ENCODE measurements around the gene STAT5B. TPM values are rescaled to one million over a fixed set of nuclear protein-coding genes. Genes with fewer than 3 reads are reported as not detected.

The STAT5B gene
- polyA plus RNA-seq, 1 donor (not counting 4 experiments of a cell fraction or from before 2014, with no cell fraction given), result 16.1 TPM

DNA sequence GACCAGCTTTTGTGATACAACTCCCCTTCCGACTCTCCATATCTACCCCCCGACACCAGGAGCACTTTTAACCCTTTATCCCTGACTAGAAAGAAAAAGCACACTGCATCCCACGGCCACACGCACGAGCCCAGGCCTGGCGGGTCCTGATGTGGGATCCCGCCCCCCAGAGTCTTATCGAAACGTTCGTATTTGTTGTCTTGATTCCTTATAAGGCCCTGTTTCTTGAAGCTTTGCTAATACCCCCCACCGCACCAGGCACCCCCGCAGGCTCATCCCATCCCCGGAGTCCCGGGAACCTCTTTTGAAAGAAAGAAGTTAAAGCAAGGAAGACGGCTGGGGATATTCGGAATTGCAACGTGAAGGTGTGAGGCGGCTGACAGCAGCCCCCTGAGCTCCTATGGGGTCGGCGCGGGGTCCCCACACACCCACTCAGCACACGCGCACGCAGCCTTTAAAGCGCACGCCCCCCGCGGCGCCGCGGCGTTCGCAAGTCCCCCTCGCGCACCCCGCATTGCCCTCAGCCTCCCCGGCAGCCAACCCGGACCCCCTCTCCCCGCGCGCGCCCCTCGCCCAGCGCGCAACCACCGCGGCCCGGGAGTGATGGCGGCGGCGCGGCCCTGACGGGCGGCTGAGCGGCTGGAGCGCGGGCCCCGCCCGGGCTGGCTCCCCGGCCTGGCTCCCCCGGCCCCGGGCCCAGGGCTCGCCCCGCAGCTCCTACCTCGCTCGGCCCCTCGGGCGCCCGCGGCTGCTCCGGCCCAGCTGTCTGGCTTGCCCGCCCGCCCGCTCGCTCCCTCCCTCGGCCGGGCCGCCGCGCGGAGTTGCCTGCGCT lies 448 bp downstream of the STAT5B start:
- DNase-seq (ENCODE audit: low read depth, low spot score) (no peak), FAIRE-seq (no peak)
- H3K36me3 ChIP-seq (ENCODE audit: control insufficient read depth in 2 of 2, extremely low read depth in 1 of 2, insufficient read depth in 2 of 2, low read length in 2 of 2), result no peaks in the 10 kb centered on the region
- H3K27ac ChIP-seq (ENCODE audit: control insufficient read depth, insufficient read depth, low read length), result no peak overlapping the region
- H3K9ac ChIP-seq (ENCODE audit: control insufficient read depth, extremely low read depth, insufficient read depth, low read length), result peak overlapping the region; percentile 72
- H3K4me1 ChIP-seq (ENCODE audit: control insufficient read depth, extremely low read depth, insufficient read depth, low read length), result peaks cover 15% of the 10 kb centered on the region
- H2AFZ ChIP-seq (ENCODE audit: control insufficient read depth, low read length), result peak overlapping the region; percentile 74
- H4K20me1 ChIP-seq (ENCODE audit: control insufficient read depth, extremely low read depth, insufficient read depth, low read length), result no peaks in the 10 kb centered on the region
- peak overlapping the region; percentile 92 for H3K4me2 ChIP-seq (ENCODE audit: control insufficient read depth, extremely low read depth, insufficient read depth, low read depth, low read length)
- TF ChIP-seq, protein P1, sequence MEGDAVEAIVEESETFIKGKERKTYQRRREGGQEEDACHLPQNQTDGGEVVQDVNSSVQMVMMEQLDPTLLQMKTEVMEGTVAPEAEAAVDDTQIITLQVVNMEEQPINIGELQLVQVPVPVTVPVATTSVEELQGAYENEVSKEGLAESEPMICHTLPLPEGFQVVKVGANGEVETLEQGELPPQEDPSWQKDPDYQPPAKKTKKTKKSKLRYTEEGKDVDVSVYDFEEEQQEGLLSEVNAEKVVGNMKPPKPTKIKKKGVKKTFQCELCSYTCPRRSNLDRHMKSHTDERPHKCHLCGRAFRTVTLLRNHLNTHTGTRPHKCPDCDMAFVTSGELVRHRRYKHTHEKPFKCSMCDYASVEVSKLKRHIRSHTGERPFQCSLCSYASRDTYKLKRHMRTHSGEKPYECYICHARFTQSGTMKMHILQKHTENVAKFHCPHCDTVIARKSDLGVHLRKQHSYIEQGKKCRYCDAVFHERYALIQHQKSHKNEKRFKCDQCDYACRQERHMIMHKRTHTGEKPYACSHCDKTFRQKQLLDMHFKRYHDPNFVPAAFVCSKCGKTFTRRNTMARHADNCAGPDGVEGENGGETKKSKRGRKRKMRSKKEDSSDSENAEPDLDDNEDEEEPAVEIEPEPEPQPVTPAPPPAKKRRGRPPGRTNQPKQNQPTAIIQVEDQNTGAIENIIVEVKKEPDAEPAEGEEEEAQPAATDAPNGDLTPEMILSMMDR (optimal IDR thresholded peaks at IDR 0.05 in 1 of 3, IDR thresholded peaks at IDR 0.05 in 1 of 3, conservative IDR thresholded peaks at IDR 0.05 in 1 of 3; ENCODE audit: extremely low read depth in 1 of 3, insufficient read depth in 2 of 3, low read length in 3 of 3), result no peak
- no peak for TF ChIP-seq EZH2 (IDR thresholded peaks at IDR 0.05; ENCODE audit: low read length)
- H3K9me1 ChIP-seq (ENCODE audit: control insufficient read depth, extremely low read depth, insufficient read depth, low read length), result no peaks in the 10 kb centered on the region
- H3K27me3 ChIP-seq (ENCODE audit: control insufficient read depth, extremely low read depth, insufficient read depth, low read length), result no peaks in the 10 kb centered on the region
- peaks cover 8% of the 10 kb centered on the region for H3K79me2 ChIP-seq (ENCODE audit: control insufficient read depth, insufficient read depth, low read length)
- no peaks in the 10 kb centered on the region for H3K9me3 ChIP-seq (ENCODE audit: control insufficient read depth, low read depth, low read length)
- H3K4me3 ChIP-seq (ENCODE audit: control insufficient read depth in 2 of 3, extremely low read depth in 1 of 3, insufficient read depth in 2 of 3, low read depth in 1 of 3, low read length in 3 of 3), result peak overlapping the region; percentile 73 to 80 (median 75)
- dilution Hi-C loops (cut with MboI; ENCODE audit: extremely low pct_ligation_motif_present, low sequenced_read_pairs), result no loop called here

DNA sequence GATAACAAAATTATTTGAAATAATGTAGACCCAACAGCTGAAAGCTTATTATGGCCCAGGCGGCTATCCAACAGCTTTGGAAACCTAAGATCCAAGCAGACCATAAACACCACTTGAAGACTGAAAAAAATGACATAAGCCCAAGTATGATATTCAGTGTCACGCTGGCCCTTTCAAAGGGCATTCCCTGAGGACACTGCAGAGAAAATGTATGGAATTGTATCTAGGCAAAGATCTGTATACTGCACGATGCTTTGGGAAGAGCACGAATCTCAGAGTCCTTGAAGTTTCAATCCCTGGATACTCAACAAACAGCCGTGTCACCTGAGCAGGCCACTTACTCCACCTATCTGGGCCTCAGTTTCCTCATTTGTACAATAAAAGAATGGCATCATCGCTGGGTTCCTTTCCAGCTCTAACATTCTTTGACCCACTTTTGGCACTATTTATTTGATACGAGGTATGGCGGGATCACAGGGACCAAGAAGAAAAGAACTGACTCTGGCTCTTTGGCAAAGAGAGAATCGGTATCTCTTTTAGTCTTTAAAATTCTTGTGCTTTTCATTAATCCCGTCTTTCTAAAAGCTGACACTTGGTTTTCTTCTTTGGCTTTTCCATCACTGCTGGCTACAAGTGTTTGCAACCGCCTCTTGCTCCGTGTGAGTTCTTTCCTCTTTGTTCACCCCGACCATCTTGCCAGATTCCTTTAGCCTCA lies 1.2 kb downstream of the STAT5B start:
- H4K20me1 ChIP-seq (ENCODE audit: control insufficient read depth, extremely low read depth, insufficient read depth, low read length), result no peaks in the 10 kb centered on the region
- FAIRE-seq, result peak; percentile 13
- no peak for TF ChIP-seq EZH2 (IDR thresholded peaks at IDR 0.05; ENCODE audit: low read length)
- TF ChIP-seq, protein P1 (optimal IDR thresholded peaks at IDR 0.05 in 1 of 3, IDR thresholded peaks at IDR 0.05 in 1 of 3, conservative IDR thresholded peaks at IDR 0.05 in 1 of 3; ENCODE audit: extremely low read depth in 1 of 3, insufficient read depth in 2 of 3, low read length in 3 of 3), result no peak
- peak overlapping the region; percentile 72 for H3K9ac ChIP-seq (ENCODE audit: control insufficient read depth, extremely low read depth, insufficient read depth, low read length)
- peaks cover 15% of the 10 kb centered on the region for H3K4me1 ChIP-seq (ENCODE audit: control insufficient read depth, extremely low read depth, insufficient read depth, low read length)
- H3K9me1 ChIP-seq (ENCODE audit: control insufficient read depth, extremely low read depth, insufficient read depth, low read length), result no peaks in the 10 kb centered on the region
- H3K36me3 ChIP-seq (ENCODE audit: control insufficient read depth in 2 of 2, extremely low read depth in 1 of 2, insufficient read depth in 2 of 2, low read length in 2 of 2), result no peaks in the 10 kb centered on the region
- H3K27ac ChIP-seq (ENCODE audit: control insufficient read depth, insufficient read depth, low read length), result no peak overlapping the region
- H3K27me3 ChIP-seq (ENCODE audit: control insufficient read depth, extremely low read depth, insufficient read depth, low read length), result no peaks in the 10 kb centered on the region
- peak overlapping the region; percentile 74 for H2AFZ ChIP-seq (ENCODE audit: control insufficient read depth, low read length)
- H3K4me2 ChIP-seq (ENCODE audit: control insufficient read depth, extremely low read depth, insufficient read depth, low read depth, low read length), result peak overlapping the region; percentile 92
- peak overlapping the region; percentile 73 to 80 (median 75) for H3K4me3 ChIP-seq (ENCODE audit: control insufficient read depth in 2 of 3, extremely low read depth in 1 of 3, insufficient read depth in 2 of 3, low read depth in 1 of 3, low read length in 3 of 3)
- peaks cover 8% of the 10 kb centered on the region for H3K79me2 ChIP-seq (ENCODE audit: control insufficient read depth, insufficient read depth, low read length)
- DNase-seq (ENCODE audit: low read depth, low spot score), result no peak
- no peaks in the 10 kb centered on the region for H3K9me3 ChIP-seq (ENCODE audit: control insufficient read depth, low read depth, low read length)
- dilution Hi-C loops (cut with MboI; ENCODE audit: extremely low pct_ligation_motif_present, low sequenced_read_pairs), result no loop called here

Measured in keratinocyte (primary cell).